NK-92 treated with Interleukin-12 subunit alpha and Interleukin-12 subunit beta, amount 100 ng/mL, for 24 hours (cell line): ENCODE data around the gene GLI3.
A peak's percentile ranks its signal among the peaks of the same experiment; 100 is the strongest.

Source experiments
- DNase-seq: peaks from one replicate; lab custom pipeline; 2025; lab: John Stamatoyannopoulos, UW

GLI3 gene

GRCh38 chr7:42143711-42144600, 93.1 kb downstream of the GLI3 start:
- DNase-seq = no peak

- DNase-seq = no peak
These were observed 94.9 kb downstream of the GLI3 start for GRCh38 chr7:42142089-42142488.

- no peak for DNase-seq
These were observed 97.3 kb downstream of the GLI3 start for GRCh38 chr7:42139751-42140150.

GRCh38 chr7:42138691-42139090, 98.3 kb downstream of the GLI3 start:
- no peak for DNase-seq

- DNase-seq = no peak
These were observed 99.1 kb downstream of the GLI3 start for GRCh38 chr7:42137941-42138340.

GRCh38 chr7:42137431-42137830, 99.6 kb downstream of the GLI3 start:
- DNase-seq = no peak

- no peak for DNase-seq
These were observed 101.3 kb downstream of the GLI3 start for GRCh38 chr7:42135728-42136127.

- DNase-seq = no peak
These were observed 102.6 kb downstream of the GLI3 start for GRCh38 chr7:42134276-42134876.

GRCh38 chr7:42133321-42133720, 103.7 kb downstream of the GLI3 start:
- no peak for DNase-seq

GRCh38 chr7:42128703-42129102, 108.3 kb downstream of the GLI3 start:
- DNase-seq = no peak

- DNase-seq = no peak
These were observed 109.8 kb downstream of the GLI3 start for GRCh38 chr7:42127232-42127622.

- DNase-seq = no peak
These were observed 110.4 kb downstream of the GLI3 start for GRCh38 chr7:42126475-42127231.

- DNase-seq = no peak
These were observed 111.7 kb downstream of the GLI3 start for GRCh38 chr7:42125321-42125720.

- no peak for DNase-seq
These were observed 113.3 kb downstream of the GLI3 start for GRCh38 chr7:42123716-42124115.

- DNase-seq = no peak
These were observed 116.8 kb downstream of the GLI3 start for GRCh38 chr7:42120191-42120590.

- no peak for DNase-seq
These were observed 119.8 kb downstream of the GLI3 start for GRCh38 chr7:42117201-42117600.

GRCh38 chr7:42115795-42116194, 121.2 kb downstream of the GLI3 start:
- DNase-seq = no peak

GRCh38 chr7:42110333-42110732, 126.7 kb downstream of the GLI3 start:
- peak; percentile 35 for DNase-seq

GRCh38 chr7:42108803-42109528, 128.0 kb downstream of the GLI3 start:
- DNase-seq = no peak

- no peak for DNase-seq
These were observed 129.3 kb downstream of the GLI3 start for GRCh38 chr7:42107484-42108240.

- DNase-seq = no peak
These were observed 130.4 kb downstream of the GLI3 start for GRCh38 chr7:42106562-42106961.
